Naive thymus-derived CD4-positive, alpha-beta T cell (primary cell): ENCODE measurements around the gene FGF1. TPM values are rescaled to one million over a fixed set of nuclear protein-coding genes. Genes with fewer than 3 reads are reported as not detected.

ENCODE experiments used
- ATAC-seq: fragments of 150-1000 bp; cut with Tn5 transposase; 2 replicates; pipeline ENCODE4 v1.10.0; 2021; ENCODE audit warnings: mild to moderate bottlenecking, moderate library complexity
- CTCF ChIA-PET: fragments of 350-600 bp; sonication (Branson Sonifier 250); formaldehyde crosslinking; loops from one replicate; lab custom pipeline; 2021; ENCODE audit warnings: antibody characterized with exemption; lab: Charles Lee
- POLR2A ChIA-PET: fragments of 350-600 bp; sonication (Branson Sonifier 250); formaldehyde crosslinking; loops from one replicate; lab custom pipeline; 2021; ENCODE audit warnings: antibody characterized with exemption, inconsistent platforms; lab: Charles Lee
- DNase-seq, 9 donors: peaks; one replicate each; pipeline versions ENCODE4 v3.0.0 to v3.0.0-alpha.2; 2020 to 2022; ENCODE audit warnings: mixed read lengths in 1 of 9
- H3K27ac ChIP-seq: one replicate; pipeline ENCODE4 v1.7.0; 2013; ENCODE audit warnings: mild to moderate bottlenecking, low read depth, low read length, moderate library complexity
- H3K27me3 ChIP-seq, 2 donors: one replicate each; pipeline ENCODE4 v1.7.0; 2013; ENCODE audit warnings: low read length in 2 of 2, mild to moderate bottlenecking in 2 of 2, moderate library complexity in 2 of 2; ENCODE audit not compliant: control insufficient read depth in 2 of 2, insufficient read depth in 2 of 2
- H3K36me3 ChIP-seq, 3 experiments: 1 replicate in 2 of 3; 2 replicates in 1 of 3; pipeline ENCODE4 v1.7.0; 2013; ENCODE audit warnings: low read length in 3 of 3, mild to moderate bottlenecking in 3 of 3, moderate library complexity in 1 of 3; ENCODE audit not compliant: insufficient read depth in 3 of 3, control insufficient read depth in 2 of 3
- H3K4me1 ChIP-seq, 2 donors: one replicate each; pipeline ENCODE4 v1.7.0; 2013; ENCODE audit warnings: low read length in 2 of 2, mild to moderate bottlenecking in 2 of 2, moderate library complexity in 1 of 2; ENCODE audit not compliant: control insufficient read depth in 2 of 2, insufficient read depth in 2 of 2
- H3K4me3 ChIP-seq: 2 replicates; pipeline ENCODE4 v1.7.0; 2013; ENCODE audit warnings: mild to moderate bottlenecking, low read length
- H3K9me3 ChIP-seq, 3 experiments: 1 replicate in 2 of 3; 2 replicates in 1 of 3; pipeline ENCODE4 v1.7.0; 2013; ENCODE audit warnings: low read length in 3 of 3; ENCODE audit not compliant: control insufficient read depth in 2 of 3
- H3K27ac Mint-ChIP-seq, 9 donors: one replicate each; pipeline ENCODE4 v1.8.0; 2020 to 2022; ENCODE audit warnings: mixed read lengths in 9 of 9, mild to moderate bottlenecking in 8 of 9, moderate library complexity in 5 of 9, inconsistent platforms in 2 of 9
- H3K27me3 Mint-ChIP-seq, 5 donors: one replicate each; pipeline ENCODE4 v1.8.0; 2021 to 2022; ENCODE audit warnings: mixed read lengths in 5 of 5, mild to moderate bottlenecking in 1 of 5
- H3K36me3 Mint-ChIP-seq, 5 donors: one replicate each; pipeline ENCODE4 v1.8.0; 2020 to 2022; ENCODE audit warnings: mixed read lengths in 5 of 5, mild to moderate bottlenecking in 3 of 5, inconsistent platforms in 1 of 5
- H3K4me1 Mint-ChIP-seq, 7 donors: one replicate each; pipeline ENCODE4 v1.8.0; 2020 to 2022; ENCODE audit warnings: mixed read lengths in 7 of 7, mild to moderate bottlenecking in 3 of 7, inconsistent platforms in 1 of 7
- H3K4me3 Mint-ChIP-seq, 10 donors: one replicate each; pipeline ENCODE4 v1.8.0; 2020 to 2022; ENCODE audit warnings: mild to moderate bottlenecking in 10 of 10, mixed read lengths in 10 of 10, moderate library complexity in 6 of 10, inconsistent platforms in 2 of 10
- H3K9me3 Mint-ChIP-seq, 11 donors: one replicate each; pipeline ENCODE4 v1.8.0; 2020 to 2022; ENCODE audit warnings: mixed read lengths in 11 of 11, mild to moderate bottlenecking in 4 of 11, inconsistent platforms in 1 of 11, moderate library complexity in 1 of 11
- intact Hi-C, 2 donors: fragments of 100-400 bp; cut with micrococcal nuclease; formaldehyde crosslinking; loops; one replicate each; pipeline ENCODE4 v1.15.1; 2023
- polyA plus RNA-seq, 2 donors: library from polyadenylated mRNA; unstranded; fragments of 300-500 nt; fragmentation: Illumina TruSeq; gene quantifications; one replicate each; pipeline ENCODE4 v1.2.3, GENCODE V29; 2021
- total RNA-seq, 6 experiments: library from RNA in 5 of 6; stranded (reverse) in 5 of 6; gene quantifications; 1 replicate in 5 of 6; 2 replicates in 1 of 6; pipeline ENCODE4 v1.2.3 and lab custom pipeline; 2021 to 2026

FGF1 gene
- total and polyA plus RNA-seq, 7 experiments from 2014 or later = not detected

DNA sequence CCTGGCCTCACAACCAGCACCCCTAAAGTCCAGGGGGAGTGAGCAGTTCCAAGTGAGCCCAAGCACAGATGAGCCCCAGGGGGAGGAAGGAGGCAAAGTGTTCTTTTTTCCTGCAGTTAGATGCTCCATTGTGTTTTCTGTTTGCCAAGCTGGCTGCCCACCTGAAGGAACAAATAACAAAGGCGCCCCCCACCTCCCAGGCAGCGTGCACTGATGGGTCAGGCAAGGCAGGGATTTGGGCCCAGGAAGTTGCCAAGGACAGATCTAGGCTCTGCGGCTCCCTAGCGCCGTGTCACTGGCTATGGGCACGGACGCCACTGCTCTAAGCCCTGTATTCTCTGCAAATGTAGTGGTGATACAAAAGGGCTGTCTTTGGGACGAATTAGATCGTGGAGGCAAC lies 21.8 kb downstream of the FGF1 start:
- Histone ChIP-seq H3K36me3 (no peaks in the 10 kb centered on the region), H3K9me3 (no peaks in the 10 kb centered on the region), H3K4me1 (no peaks in the 10 kb centered on the region), H3K27ac (no peak overlapping the region), H3K4me3 (no peak overlapping the region), H3K27me3 (no peaks in the 10 kb centered on the region)
- peaks cover 0 to 3% (median 0%) of the 10 kb centered on the region in 11 donors for H3K9me3 Mint-ChIP-seq
- intact Hi-C loops = no loop called here
- no peak overlapping the region for H3K27ac Mint-ChIP-seq
- DNase-seq = no peak
- POLR2A ChIA-PET = no interaction called here
- H3K4me3 Mint-ChIP-seq = no peak overlapping the region
- H3K4me1 Mint-ChIP-seq = peaks cover 0 to 2% (median 0%) of the 10 kb centered on the region in 7 donors
- no peak for ATAC-seq
- CTCF ChIA-PET = no interaction called here
- no peaks in the 10 kb centered on the region for H3K36me3 Mint-ChIP-seq
- peaks cover 0 to 19% (median 6%) of the 10 kb centered on the region in 5 donors for H3K27me3 Mint-ChIP-seq

- intact Hi-C loops = no loop called here
- DNase-seq (no peak), ATAC-seq (no peak)
- CTCF ChIA-PET = no interaction called here
- H3K4me1 Mint-ChIP-seq = peaks cover 0 to 2% (median 0%) of the 10 kb centered on the region in 7 donors
- Histone ChIP-seq H3K36me3 (no peaks in the 10 kb centered on the region), H3K4me1 (no peaks in the 10 kb centered on the region), H3K27ac (no peak overlapping the region), H3K27me3 (no peaks in the 10 kb centered on the region), H3K4me3 (no peak overlapping the region), H3K9me3 (no peaks in the 10 kb centered on the region)
- no peaks in the 10 kb centered on the region for H3K36me3 Mint-ChIP-seq
- no peak overlapping the region for H3K27ac Mint-ChIP-seq
- H3K9me3 Mint-ChIP-seq = peaks cover 0 to 3% (median 0%) of the 10 kb centered on the region in 11 donors
- H3K4me3 Mint-ChIP-seq = no peak overlapping the region
- H3K27me3 Mint-ChIP-seq = peaks cover 0 to 19% (median 6%) of the 10 kb centered on the region in 5 donors
- POLR2A ChIA-PET = no interaction called here
These were observed 22.6 kb downstream of the FGF1 start for GRCh38 chr5:142663246-142663645.

DNA sequence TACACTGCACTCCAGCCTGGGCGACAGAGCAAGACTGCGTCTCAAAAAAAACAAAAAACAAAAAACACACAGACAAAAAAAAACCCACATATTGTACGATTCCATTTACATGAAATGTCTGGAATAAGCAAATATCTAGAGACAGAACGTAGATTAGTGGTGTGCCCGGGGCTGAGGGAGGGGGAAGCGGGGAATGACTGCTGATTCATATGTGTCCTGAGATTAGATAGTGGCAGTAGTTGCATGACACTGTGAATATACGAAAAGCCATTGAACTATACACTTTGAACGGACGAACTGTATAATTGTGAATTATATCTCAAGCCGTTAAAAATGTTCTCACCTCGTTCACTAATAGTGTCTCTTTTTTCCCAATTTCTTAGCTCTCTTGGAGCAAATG lies 23.9 kb downstream of the FGF1 start:
- ATAC-seq (no peak), DNase-seq (no peak)
- H3K4me1 Mint-ChIP-seq = peaks cover 0 to 4% (median 0%) of the 10 kb centered on the region in 7 donors
- no peak overlapping the region for H3K4me3 Mint-ChIP-seq
- ChIA-PET POLR2A (no interaction called here), CTCF (no interaction called here)
- no peak overlapping the region for H3K27ac Mint-ChIP-seq
- no peaks in the 10 kb centered on the region for H3K36me3 ChIP-seq
- H3K9me3 ChIP-seq = no peaks in the 10 kb centered on the region
- no peaks in the 10 kb centered on the region for H3K4me1 ChIP-seq
- H3K27ac ChIP-seq = no peak overlapping the region
- H3K4me3 ChIP-seq = no peak overlapping the region
- H3K27me3 Mint-ChIP-seq = peaks cover 5 to 24% (median 9%) of the 10 kb centered on the region in 5 donors
- no peaks in the 10 kb centered on the region for H3K36me3 Mint-ChIP-seq
- intact Hi-C loops = no loop called here
- no peaks in the 10 kb centered on the region for H3K27me3 ChIP-seq
- H3K9me3 Mint-ChIP-seq = peaks cover 0 to 3% (median 0%) of the 10 kb centered on the region in 11 donors

GRCh38 chr5:142661143-142661542 lies 24.7 kb downstream of the FGF1 start:
- no peak overlapping the region for H3K4me3 Mint-ChIP-seq
- intact Hi-C loops = no loop called here
- Histone ChIP-seq H3K36me3 (no peaks in the 10 kb centered on the region), H3K9me3 (no peaks in the 10 kb centered on the region), H3K4me1 (no peaks in the 10 kb centered on the region), H3K4me3 (no peak overlapping the region), H3K27ac (no peak overlapping the region), H3K27me3 (no peaks in the 10 kb centered on the region)
- no peak for ATAC-seq
- no peak for DNase-seq
- peaks cover 5 to 24% (median 13%) of the 10 kb centered on the region in 5 donors for H3K27me3 Mint-ChIP-seq
- peaks cover 0 to 4% (median 0%) of the 10 kb centered on the region in 7 donors for H3K4me1 Mint-ChIP-seq
- CTCF ChIA-PET = no interaction called here
- no peak overlapping the region for H3K27ac Mint-ChIP-seq
- POLR2A ChIA-PET = no interaction called here
- no peaks in the 10 kb centered on the region for H3K36me3 Mint-ChIP-seq
- H3K9me3 Mint-ChIP-seq = peaks cover 0 to 3% (median 0%) of the 10 kb centered on the region in 11 donors

GRCh38 chr5:142660731-142661130 lies 25.2 kb downstream of the FGF1 start:
- POLR2A ChIA-PET = no interaction called here
- H3K27ac ChIP-seq = no peak overlapping the region
- H3K9me3 Mint-ChIP-seq = peaks cover 0 to 3% (median 0%) of the 10 kb centered on the region in 11 donors
- no peak overlapping the region for H3K4me3 Mint-ChIP-seq
- no peaks in the 10 kb centered on the region for H3K4me1 ChIP-seq
- no peaks in the 10 kb centered on the region for H3K27me3 ChIP-seq
- H3K36me3 ChIP-seq = no peaks in the 10 kb centered on the region
- no peak overlapping the region for H3K27ac Mint-ChIP-seq
- no peak overlapping the region for H3K4me3 ChIP-seq
- intact Hi-C loops = no loop called here
- DNase-seq (no peak), ATAC-seq (no peak)
- peaks cover 5 to 24% (median 13%) of the 10 kb centered on the region in 5 donors for H3K27me3 Mint-ChIP-seq
- H3K9me3 ChIP-seq = no peaks in the 10 kb centered on the region
- CTCF ChIA-PET = no interaction called here
- no peaks in the 10 kb centered on the region for H3K36me3 Mint-ChIP-seq
- H3K4me1 Mint-ChIP-seq = peaks cover 0 to 5% (median 4%) of the 10 kb centered on the region in 7 donors

DNA sequence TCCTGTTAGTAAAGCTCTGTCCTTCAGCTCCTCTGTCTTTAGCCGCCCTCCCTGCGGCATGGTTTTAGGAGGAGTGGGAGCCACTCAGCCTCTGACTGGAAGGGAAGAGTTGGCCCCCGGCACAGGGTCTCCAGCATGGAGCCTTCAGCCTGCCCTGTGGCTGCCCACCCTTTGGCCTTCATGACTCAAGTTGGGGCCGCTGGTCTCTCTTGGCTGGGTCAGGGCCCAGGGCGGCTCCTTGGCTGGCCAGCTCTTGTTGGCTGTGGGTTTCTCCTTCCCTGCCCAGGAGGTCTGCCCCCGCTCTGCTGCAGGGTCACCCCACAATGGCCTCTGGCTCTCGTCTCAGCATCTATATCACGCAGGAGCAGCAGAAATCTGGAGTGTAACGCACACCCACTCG lies 25.7 kb downstream of the FGF1 start:
- ATAC-seq = no peak
- H3K36me3 ChIP-seq = no peaks in the 10 kb centered on the region
- Mint-ChIP-seq H3K4me1 (peaks cover 0 to 9% (median 7%) of the 10 kb centered on the region in 7 donors), H3K27me3 (peaks cover 11 to 21% (median 13%) of the 10 kb centered on the region in 5 donors), H3K27ac (no peak overlapping the region), H3K4me3 (no peak overlapping the region), H3K9me3 (peaks cover 0 to 3% (median 0%) of the 10 kb centered on the region in 11 donors), H3K36me3 (no peaks in the 10 kb centered on the region)
- no peak for DNase-seq
- H3K4me1 ChIP-seq = no peaks in the 10 kb centered on the region
- H3K4me3 ChIP-seq = no peak overlapping the region
- H3K9me3 ChIP-seq = no peaks in the 10 kb centered on the region
- ChIA-PET CTCF (no interaction called here), POLR2A (no interaction called here)
- no peak overlapping the region for H3K27ac ChIP-seq
- intact Hi-C loops = no loop called here
- H3K27me3 ChIP-seq = no peaks in the 10 kb centered on the region

- no peak overlapping the region for H3K27ac ChIP-seq
- H3K9me3 ChIP-seq = no peaks in the 10 kb centered on the region
- Mint-ChIP-seq H3K27me3 (peaks cover 11 to 28% (median 13%) of the 10 kb centered on the region in 5 donors), H3K4me1 (peaks cover 0 to 9% (median 7%) of the 10 kb centered on the region in 7 donors), H3K9me3 (peaks cover 0 to 3% (median 0%) of the 10 kb centered on the region in 11 donors), H3K36me3 (no peaks in the 10 kb centered on the region), H3K27ac (no peak overlapping the region), H3K4me3 (no peak overlapping the region)
- intact Hi-C loops = loop anchor here in 1 of 2 donors (5.0 kb wide), 1 partner anchor 208 kb away; no protein-coding TSS in a partner anchor
- ATAC-seq (no peak), DNase-seq (no peak)
- ChIA-PET CTCF (interaction anchor here (1.1 kb wide), 1 partner anchor 208 kb away, joined by 3 read pairs; no protein-coding TSS in a partner anchor), POLR2A (no interaction called here)
- H3K4me1 ChIP-seq = no peaks in the 10 kb centered on the region
- H3K4me3 ChIP-seq = no peak overlapping the region
- H3K36me3 ChIP-seq = no peaks in the 10 kb centered on the region
- no peaks in the 10 kb centered on the region for H3K27me3 ChIP-seq
These were observed 26.5 kb downstream of the FGF1 start for GRCh38 chr5:142659405-142659804.
